Prostate gland (tissue), 2 donors: ENCODE results near the gene FTCD. TPM values are rescaled to one million over a fixed set of nuclear protein-coding genes. Genes with fewer than 3 reads are reported as not detected.

Source experiments
- DNase-seq: peaks from one replicate; pipeline ENCODE4 v3.0.0-alpha.2; 2019; ENCODE audit warnings: low spot score
- H3K27ac ChIP-seq, 2 donors: fragments of 200-600 bp; sonication (generic); 2 replicates each; pipeline ENCODE4 v1.5.1; 2017 to 2019
- H3K27me3 ChIP-seq: fragments of 200-600 bp; sonication (generic); replicated peaks from 2 replicates; pipeline ENCODE4 v1.5.1; 2019; ENCODE audit not compliant: insufficient read depth
- H3K36me3 ChIP-seq, 2 donors: fragments of 200-600 bp; sonication (generic); 1 replicate in 1 of 2; 2 replicates in 1 of 2; pipeline versions ENCODE4 v1.5.1 to v1.8.1; 2017 to 2019
- H3K4me1 ChIP-seq: fragments of 200-600 bp; sonication (generic); replicated peaks from 2 replicates; pipeline ENCODE4 v1.5.1; 2019
- H3K4me3 ChIP-seq, 2 donors: fragments of 200-600 bp; sonication (generic); 2 replicates each; pipeline ENCODE4 v1.5.1; 2017 to 2019
- H3K9me3 ChIP-seq: fragments of 200-600 bp; sonication (generic); 2 replicates; pipeline ENCODE4 v1.5.1; 2017
- POLR2A ChIP-seq: fragments of 450-650 bp; IDR thresholded peaks from one replicate; pipeline ENCODE4 v1.6.1; 2016; ENCODE audit warnings: antibody characterized with exemption, mild to moderate bottlenecking
- POLR2AphosphoS5 ChIP-seq: sonication (generic); formaldehyde crosslinking; IDR thresholded peaks from one replicate; pipeline ENCODE4 v1.6.1; 2017; ENCODE audit warnings: antibody characterized with exemption
- WGBS: methylation state at CpG from one replicate; pipeline ENCODE4 v1.1.5; 2018; 5-methylcytosine and 5-hydroxymethylcytosine counted together
- intact Hi-C: fragments of 100-400 bp; cut with DNase I; formaldehyde crosslinking; loops from one replicate; pipeline ENCODE4 v1.14.2; 2022
- total RNA-seq, 2 donors: library from RNA; depleted of rRNA; stranded (reverse); fragments of >200 nt; gene quantifications; one replicate each; pipeline ENCODE4 v1.1.0, GENCODE V29; 2016
- TF ChIP-seq, protein P1 (sequence below), 4 experiments: fragments of 200-600 bp in 2 of 4; fragments of 450-650 bp in 2 of 4; sonication (generic) in 2 of 4; IDR thresholded peaks; 1 replicate in 3 of 4; 2 replicates in 1 of 4; pipeline ENCODE4 v1.5.1; 2016 to 2019; ENCODE audit warnings: antibody characterized with exemption in 4 of 4, mild to moderate bottlenecking in 2 of 4, moderate library complexity in 2 of 4

FTCD gene
- total RNA-seq, 2 donors from 2014 or later, result 1.4 to 19.0 TPM

- 84% methylated on average over 15 of the region's 27 CpGs for WGBS
- H3K4me3 ChIP-seq, result no peak overlapping the region
- H3K27ac ChIP-seq, result no peak overlapping the region
- no peak for DNase-seq
- no peaks in the 10 kb centered on the region for H3K27me3 ChIP-seq
- TF ChIP-seq POLR2AphosphoS5 (no peak), POLR2A (no peak)
- TF ChIP-seq, protein P1, sequence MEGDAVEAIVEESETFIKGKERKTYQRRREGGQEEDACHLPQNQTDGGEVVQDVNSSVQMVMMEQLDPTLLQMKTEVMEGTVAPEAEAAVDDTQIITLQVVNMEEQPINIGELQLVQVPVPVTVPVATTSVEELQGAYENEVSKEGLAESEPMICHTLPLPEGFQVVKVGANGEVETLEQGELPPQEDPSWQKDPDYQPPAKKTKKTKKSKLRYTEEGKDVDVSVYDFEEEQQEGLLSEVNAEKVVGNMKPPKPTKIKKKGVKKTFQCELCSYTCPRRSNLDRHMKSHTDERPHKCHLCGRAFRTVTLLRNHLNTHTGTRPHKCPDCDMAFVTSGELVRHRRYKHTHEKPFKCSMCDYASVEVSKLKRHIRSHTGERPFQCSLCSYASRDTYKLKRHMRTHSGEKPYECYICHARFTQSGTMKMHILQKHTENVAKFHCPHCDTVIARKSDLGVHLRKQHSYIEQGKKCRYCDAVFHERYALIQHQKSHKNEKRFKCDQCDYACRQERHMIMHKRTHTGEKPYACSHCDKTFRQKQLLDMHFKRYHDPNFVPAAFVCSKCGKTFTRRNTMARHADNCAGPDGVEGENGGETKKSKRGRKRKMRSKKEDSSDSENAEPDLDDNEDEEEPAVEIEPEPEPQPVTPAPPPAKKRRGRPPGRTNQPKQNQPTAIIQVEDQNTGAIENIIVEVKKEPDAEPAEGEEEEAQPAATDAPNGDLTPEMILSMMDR (IDR thresholded peaks at IDR 0.05), result no peak
- H3K4me1 ChIP-seq, result no peaks in the 10 kb centered on the region
- no peaks in the 10 kb centered on the region for H3K9me3 ChIP-seq
- intact Hi-C loops, result no loop called here
- H3K36me3 ChIP-seq, result no peaks in the 10 kb centered on the region
Observed at GRCh38 chr21:46129846-46130651, 25.3 kb downstream of the FTCD start.

GRCh38 chr21:46128933-46129571, 26.3 kb downstream of the FTCD start:
- no peaks in the 10 kb centered on the region for H3K4me1 ChIP-seq
- H3K9me3 ChIP-seq, result no peaks in the 10 kb centered on the region
- 85% methylated on average over 40 of the region's 45 CpGs for WGBS
- no peaks in the 10 kb centered on the region for H3K36me3 ChIP-seq
- no peak overlapping the region for H3K4me3 ChIP-seq
- no peak for DNase-seq
- TF ChIP-seq POLR2AphosphoS5 (no peak), POLR2A (no peak)
- H3K27ac ChIP-seq, result no peak overlapping the region
- intact Hi-C loops, result no loop called here
- H3K27me3 ChIP-seq, result no peaks in the 10 kb centered on the region

GRCh38 chr21:46128106-46128932, 27.1 kb downstream of the FTCD start:
- H3K4me1 ChIP-seq, result no peaks in the 10 kb centered on the region
- no peak overlapping the region for H3K4me3 ChIP-seq
- no peaks in the 10 kb centered on the region for H3K9me3 ChIP-seq
- no peak for DNase-seq
- H3K36me3 ChIP-seq, result no peaks in the 10 kb centered on the region
- WGBS, result 63% methylated on average over 23 of the region's 23 CpGs
- intact Hi-C loops, result no loop called here
- H3K27me3 ChIP-seq, result no peaks in the 10 kb centered on the region
- no peak overlapping the region for H3K27ac ChIP-seq
- TF ChIP-seq, protein P1 (IDR thresholded peaks at IDR 0.05), result no peak
- TF ChIP-seq POLR2AphosphoS5 (no peak), POLR2A (no peak)

DNA sequence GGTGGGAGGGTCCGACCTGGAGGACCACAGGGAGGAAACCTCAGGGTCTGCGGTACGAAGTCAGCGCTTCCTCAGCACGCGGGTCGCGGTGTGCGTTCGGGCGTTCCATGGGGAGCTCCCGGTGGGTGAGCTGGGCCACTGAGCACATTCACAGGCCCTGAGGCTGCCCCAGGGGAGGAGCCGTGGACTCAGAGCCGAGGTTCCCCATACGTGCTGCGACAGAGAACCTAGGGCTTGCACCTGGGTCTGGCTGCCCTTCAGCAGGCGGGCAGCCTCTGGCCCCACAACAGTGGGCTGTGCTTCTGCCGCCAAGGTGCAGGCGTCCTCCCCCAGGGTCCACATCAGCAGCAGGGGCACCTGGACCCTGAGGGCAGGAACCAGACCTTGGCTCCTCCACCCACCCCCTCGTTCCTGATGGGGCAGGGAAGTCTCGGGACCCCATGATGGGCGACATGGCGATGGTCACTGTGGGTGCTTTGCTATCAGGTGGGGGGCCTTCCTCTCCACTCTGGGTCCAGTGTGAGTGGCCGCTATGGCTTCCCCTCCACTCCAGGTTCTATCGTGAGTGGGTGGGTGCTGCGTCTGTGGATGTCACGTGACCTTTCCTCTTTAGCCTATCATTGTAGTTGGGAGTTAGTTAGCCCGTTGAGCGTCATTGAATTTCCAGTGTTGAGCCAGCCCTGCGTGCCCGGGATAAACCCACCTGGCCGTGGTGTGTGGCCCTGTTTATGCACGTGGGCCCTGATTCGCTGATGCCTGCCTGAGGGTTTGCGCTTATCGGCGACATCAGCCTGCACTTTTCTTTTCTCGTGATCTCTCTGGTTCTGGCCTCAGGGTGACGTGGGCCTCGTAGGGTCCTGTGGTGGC, 27.9 kb downstream of the FTCD start:
- Histone ChIP-seq H3K27me3 (no peaks in the 10 kb centered on the region), H3K36me3 (no peaks in the 10 kb centered on the region), H3K4me1 (no peaks in the 10 kb centered on the region), H3K27ac (no peak overlapping the region), H3K4me3 (no peak overlapping the region), H3K9me3 (no peaks in the 10 kb centered on the region)
- WGBS, result 83% methylated on average over 40 of the region's 40 CpGs
- TF ChIP-seq, protein P1 (IDR thresholded peaks at IDR 0.05), result no peak
- TF ChIP-seq POLR2AphosphoS5 (no peak), POLR2A (no peak)
- no peak for DNase-seq
- intact Hi-C loops, result no loop called here
